HEK293 (cell line): ENCODE data around the gene CD302.

Source experiments
- CTCF ChIA-PET: fragments of 350-600 bp; formaldehyde crosslinking; extraction: SDS; loops from one replicate; lab custom pipeline; 2021; ENCODE audit warnings: antibody characterized with exemption; lab: Yijun Ruan, JAX
- POLR2A ChIA-PET: fragments of 300-600 bp; formaldehyde crosslinking; extraction: SDS; loops from one replicate; lab custom pipeline; 2020; ENCODE audit warnings: antibody characterized with exemption, inconsistent platforms; lab: Yijun Ruan, JAX
- H3K27ac ChIP-seq: fragments of 200-500 bp; sonication (Bioruptor generic); 2 replicates; pipeline ENCODE4 v1.5.1; 2014; ENCODE audit warnings: low read depth, low read length, control low read depth, inconsistent platforms; ENCODE audit errors: extremely low read depth
- H3K36me3 ChIP-seq, 2 experiments: fragments of 200-500 bp in 1 of 2; sonication (Bioruptor generic) in 1 of 2; 1 replicate in 1 of 2; 2 replicates in 1 of 2; pipeline ENCODE4 v1.5.1; 2014 to 2017; ENCODE audit warnings: inconsistent platforms in 2 of 2, low read length in 2 of 2; ENCODE audit not compliant: control insufficient read depth in 2 of 2, insufficient read depth in 1 of 2
- H3K4me1 ChIP-seq: fragments of 200-500 bp; sonication (Bioruptor generic); 2 replicates; pipeline ENCODE4 v1.5.1; 2014; ENCODE audit warnings: mild to moderate bottlenecking, low read length, inconsistent platforms; ENCODE audit not compliant: control insufficient read depth, insufficient read depth
- H3K4me3 ChIP-seq: 2 replicates; pipeline ENCODE4 v1.5.1; 2011; ENCODE audit warnings: low read depth, mild to moderate bottlenecking, control low read depth, low read length, moderate library complexity
- H3K9me3 ChIP-seq: fragments of 200-500 bp; sonication (Bioruptor generic); 2 replicates; pipeline ENCODE4 v1.5.1; 2014; ENCODE audit warnings: low read depth, low read length, inconsistent platforms; ENCODE audit not compliant: control insufficient read depth, insufficient read depth
- PRDM1 ChIP-seq: fragments of 450-650 bp; formaldehyde crosslinking; IDR thresholded peaks from 2 replicates; pipeline ENCODE4; 2016; ENCODE audit warnings: missing biosample characterization, missing genetic modification characterization
- ZBTB1 ChIP-seq: fragments of 450-650 bp; formaldehyde crosslinking; IDR thresholded peaks from 2 replicates; pipeline ENCODE4 v1.5.1; 2016; ENCODE audit warnings: missing biosample characterization, missing genetic modification characterization
- ZNF140 ChIP-seq: fragments of 450-650 bp; formaldehyde crosslinking; IDR thresholded peaks from 2 replicates; pipeline ENCODE4 v1.5.1; 2016; ENCODE audit warnings: missing biosample characterization, missing genetic modification characterization
- ZNF16 ChIP-seq: fragments of 450-650 bp; formaldehyde crosslinking; IDR thresholded peaks from 2 replicates; pipeline ENCODE4 v1.5.1; 2016; ENCODE audit warnings: low read depth, missing biosample characterization, missing genetic modification characterization
- ZNF2 ChIP-seq: fragments of 450-650 bp; formaldehyde crosslinking; IDR thresholded peaks from 2 replicates; pipeline ENCODE4 v1.5.1; 2016; ENCODE audit warnings: missing biosample characterization, missing genetic modification characterization
- ZNF426 ChIP-seq: fragments of 450-650 bp; formaldehyde crosslinking; IDR thresholded peaks from 2 replicates; pipeline ENCODE4 v1.5.1; 2017; ENCODE audit warnings: missing biosample characterization, missing genetic modification characterization, mild to moderate bottlenecking, inconsistent platforms, moderate library complexity
- ZNF555 ChIP-seq: fragments of 450-650 bp; formaldehyde crosslinking; conservative IDR thresholded peaks from 2 replicates; pipeline ENCODE4 v1.5.1; 2017; ENCODE audit warnings: missing biosample characterization, mild to moderate bottlenecking, missing genetic modification characterization, inconsistent platforms
- ZNF571 ChIP-seq: fragments of 450-650 bp; formaldehyde crosslinking; IDR thresholded peaks from 2 replicates; pipeline ENCODE4 v1.5.0; 2017; ENCODE audit warnings: missing biosample characterization, missing genetic modification characterization
- ZNF585B ChIP-seq: fragments of 450-650 bp; formaldehyde crosslinking; IDR thresholded peaks from 2 replicates; pipeline ENCODE4 v1.5.1; 2016; ENCODE audit warnings: missing biosample characterization, missing genetic modification characterization
- ZNF660 ChIP-seq: fragments of 450-650 bp; IDR thresholded peaks from 2 replicates; pipeline ENCODE4 v1.5.1; 2018; ENCODE audit warnings: missing biosample characterization, mild to moderate bottlenecking, missing genetic modification characterization
- ZNF791 ChIP-seq: fragments of 450-650 bp; formaldehyde crosslinking; IDR thresholded peaks from 2 replicates; pipeline ENCODE4 v1.5.1; 2016; ENCODE audit warnings: missing biosample characterization, missing genetic modification characterization
- ZSCAN18 ChIP-seq: fragments of 450-650 bp; formaldehyde crosslinking; IDR thresholded peaks from 2 replicates; pipeline ENCODE4 v1.5.1; 2016; ENCODE audit warnings: missing biosample characterization, missing genetic modification characterization
- TF ChIP-seq, protein P1 (sequence below): fragments of 450-650 bp; formaldehyde crosslinking; IDR thresholded peaks from 2 replicates; pipeline ENCODE4 v1.5.1; 2016; ENCODE audit warnings: missing biosample characterization, missing genetic modification characterization, borderline replicate concordance
- TF ChIP-seq, protein P2 (sequence below): fragments of 450-650 bp; formaldehyde crosslinking; IDR thresholded peaks from 2 replicates; pipeline ENCODE4 v1.5.1; 2016; ENCODE audit warnings: missing biosample characterization, missing genetic modification characterization
- TF ChIP-seq, protein P3 (sequence below): fragments of 450-650 bp; formaldehyde crosslinking; IDR thresholded peaks from 2 replicates; pipeline ENCODE4 v1.5.1; 2016; ENCODE audit warnings: missing biosample characterization, missing genetic modification characterization, low read depth

CD302 gene

GRCh38 chr2:159798376-159798725 is 343 bp upstream of the CD302 start:
- H3K4me1 ChIP-seq, result peaks cover 9% of the 10 kb centered on the region; the same call in 1 of the 2 replicates

DNA sequence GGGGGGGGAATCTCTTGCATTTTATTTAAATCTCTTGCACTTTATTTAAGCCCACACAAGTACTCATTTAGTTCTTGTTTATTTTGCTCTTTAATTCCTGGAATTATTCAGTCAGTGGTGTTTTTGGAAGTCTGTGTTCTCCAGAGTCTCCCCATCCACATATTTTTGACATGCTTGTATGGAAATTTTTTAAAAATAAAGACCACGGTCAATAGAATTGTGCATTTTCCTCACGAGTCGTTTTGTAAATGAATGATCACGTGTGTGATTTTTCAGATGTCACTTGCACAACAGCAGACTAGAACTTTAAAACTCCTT is 824 bp downstream of the CD302 start:
- TF ChIP-seq ZBTB1 (tag by site-specific recombination), result no peak
- TF ChIP-seq ZNF660 (tag by site-specific recombination), result 0 out of 2 replicates have a peak, but pooled peaks have one; percentile 11
- TF ChIP-seq, protein P1, sequence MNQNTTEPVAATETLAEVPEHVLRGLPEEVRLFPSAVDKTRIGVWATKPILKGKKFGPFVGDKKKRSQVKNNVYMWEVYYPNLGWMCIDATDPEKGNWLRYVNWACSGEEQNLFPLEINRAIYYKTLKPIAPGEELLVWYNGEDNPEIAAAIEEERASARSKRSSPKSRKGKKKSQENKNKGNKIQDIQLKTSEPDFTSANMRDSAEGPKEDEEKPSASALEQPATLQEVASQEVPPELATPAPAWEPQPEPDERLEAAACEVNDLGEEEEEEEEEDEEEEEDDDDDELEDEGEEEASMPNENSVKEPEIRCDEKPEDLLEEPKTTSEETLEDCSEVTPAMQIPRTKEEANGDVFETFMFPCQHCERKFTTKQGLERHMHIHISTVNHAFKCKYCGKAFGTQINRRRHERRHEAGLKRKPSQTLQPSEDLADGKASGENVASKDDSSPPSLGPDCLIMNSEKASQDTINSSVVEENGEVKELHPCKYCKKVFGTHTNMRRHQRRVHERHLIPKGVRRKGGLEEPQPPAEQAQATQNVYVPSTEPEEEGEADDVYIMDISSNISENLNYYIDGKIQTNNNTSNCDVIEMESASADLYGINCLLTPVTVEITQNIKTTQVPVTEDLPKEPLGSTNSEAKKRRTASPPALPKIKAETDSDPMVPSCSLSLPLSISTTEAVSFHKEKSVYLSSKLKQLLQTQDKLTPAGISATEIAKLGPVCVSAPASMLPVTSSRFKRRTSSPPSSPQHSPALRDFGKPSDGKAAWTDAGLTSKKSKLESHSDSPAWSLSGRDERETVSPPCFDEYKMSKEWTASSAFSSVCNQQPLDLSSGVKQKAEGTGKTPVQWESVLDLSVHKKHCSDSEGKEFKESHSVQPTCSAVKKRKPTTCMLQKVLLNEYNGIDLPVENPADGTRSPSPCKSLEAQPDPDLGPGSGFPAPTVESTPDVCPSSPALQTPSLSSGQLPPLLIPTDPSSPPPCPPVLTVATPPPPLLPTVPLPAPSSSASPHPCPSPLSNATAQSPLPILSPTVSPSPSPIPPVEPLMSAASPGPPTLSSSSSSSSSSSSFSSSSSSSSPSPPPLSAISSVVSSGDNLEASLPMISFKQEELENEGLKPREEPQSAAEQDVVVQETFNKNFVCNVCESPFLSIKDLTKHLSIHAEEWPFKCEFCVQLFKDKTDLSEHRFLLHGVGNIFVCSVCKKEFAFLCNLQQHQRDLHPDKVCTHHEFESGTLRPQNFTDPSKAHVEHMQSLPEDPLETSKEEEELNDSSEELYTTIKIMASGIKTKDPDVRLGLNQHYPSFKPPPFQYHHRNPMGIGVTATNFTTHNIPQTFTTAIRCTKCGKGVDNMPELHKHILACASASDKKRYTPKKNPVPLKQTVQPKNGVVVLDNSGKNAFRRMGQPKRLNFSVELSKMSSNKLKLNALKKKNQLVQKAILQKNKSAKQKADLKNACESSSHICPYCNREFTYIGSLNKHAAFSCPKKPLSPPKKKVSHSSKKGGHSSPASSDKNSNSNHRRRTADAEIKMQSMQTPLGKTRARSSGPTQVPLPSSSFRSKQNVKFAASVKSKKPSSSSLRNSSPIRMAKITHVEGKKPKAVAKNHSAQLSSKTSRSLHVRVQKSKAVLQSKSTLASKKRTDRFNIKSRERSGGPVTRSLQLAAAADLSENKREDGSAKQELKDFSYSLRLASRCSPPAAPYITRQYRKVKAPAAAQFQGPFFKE (tag by site-specific recombination), result no peak
- TF ChIP-seq ZSCAN18, result no peak
- 0 out of 2 replicates have a peak overlapping the region, but pooled peaks have one; percentile 63 for H3K27ac ChIP-seq
- H3K4me3 ChIP-seq, result peak overlapping the region; percentile 63
- H3K4me1 ChIP-seq, result peaks cover 9% of the 10 kb centered on the region; the same call in 1 of the 2 replicates
- CTCF ChIA-PET, result no interaction called here
- no peaks in the 10 kb centered on the region for H3K9me3 ChIP-seq
- POLR2A ChIA-PET, result interaction anchor here (0.6 kb wide), 1 partner anchor 67 kb away, joined by 7 read pairs; no protein-coding TSS in a partner anchor
- no peaks in the 10 kb centered on the region for H3K36me3 ChIP-seq

More at GRCh38 chr2:159798376-159798725, 343 bp upstream of the CD302 start:
- H3K36me3 ChIP-seq, result no peaks in the 10 kb centered on the region
- CTCF ChIA-PET, result interaction anchor here (0.6 to 0.7 kb wide), 2 partner anchors 42 to 142 kb away, joined by 3 read pairs; no protein-coding TSS in a partner anchor
- TF ChIP-seq, protein P2, sequence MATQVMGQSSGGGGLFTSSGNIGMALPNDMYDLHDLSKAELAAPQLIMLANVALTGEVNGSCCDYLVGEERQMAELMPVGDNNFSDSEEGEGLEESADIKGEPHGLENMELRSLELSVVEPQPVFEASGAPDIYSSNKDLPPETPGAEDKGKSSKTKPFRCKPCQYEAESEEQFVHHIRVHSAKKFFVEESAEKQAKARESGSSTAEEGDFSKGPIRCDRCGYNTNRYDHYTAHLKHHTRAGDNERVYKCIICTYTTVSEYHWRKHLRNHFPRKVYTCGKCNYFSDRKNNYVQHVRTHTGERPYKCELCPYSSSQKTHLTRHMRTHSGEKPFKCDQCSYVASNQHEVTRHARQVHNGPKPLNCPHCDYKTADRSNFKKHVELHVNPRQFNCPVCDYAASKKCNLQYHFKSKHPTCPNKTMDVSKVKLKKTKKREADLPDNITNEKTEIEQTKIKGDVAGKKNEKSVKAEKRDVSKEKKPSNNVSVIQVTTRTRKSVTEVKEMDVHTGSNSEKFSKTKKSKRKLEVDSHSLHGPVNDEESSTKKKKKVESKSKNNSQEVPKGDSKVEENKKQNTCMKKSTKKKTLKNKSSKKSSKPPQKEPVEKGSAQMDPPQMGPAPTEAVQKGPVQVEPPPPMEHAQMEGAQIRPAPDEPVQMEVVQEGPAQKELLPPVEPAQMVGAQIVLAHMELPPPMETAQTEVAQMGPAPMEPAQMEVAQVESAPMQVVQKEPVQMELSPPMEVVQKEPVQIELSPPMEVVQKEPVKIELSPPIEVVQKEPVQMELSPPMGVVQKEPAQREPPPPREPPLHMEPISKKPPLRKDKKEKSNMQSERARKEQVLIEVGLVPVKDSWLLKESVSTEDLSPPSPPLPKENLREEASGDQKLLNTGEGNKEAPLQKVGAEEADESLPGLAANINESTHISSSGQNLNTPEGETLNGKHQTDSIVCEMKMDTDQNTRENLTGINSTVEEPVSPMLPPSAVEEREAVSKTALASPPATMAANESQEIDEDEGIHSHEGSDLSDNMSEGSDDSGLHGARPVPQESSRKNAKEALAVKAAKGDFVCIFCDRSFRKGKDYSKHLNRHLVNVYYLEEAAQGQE (tag by site-specific recombination), result no peak
- no peak for TF ChIP-seq ZNF426 (tag by site-specific recombination)
- TF ChIP-seq ZNF16, result no peak
- no peak for TF ChIP-seq ZNF2 (tag by site-specific recombination)
- no peak for TF ChIP-seq ZNF585B (tag by site-specific recombination)
- no peak for TF ChIP-seq ZNF555 (tag by site-specific recombination)
- TF ChIP-seq ZNF140, result no peak
- no peak for TF ChIP-seq ZNF571 (tag by site-specific recombination)
- no peak for TF ChIP-seq PRDM1 (tag by site-specific recombination)
- TF ChIP-seq, protein P3, sequence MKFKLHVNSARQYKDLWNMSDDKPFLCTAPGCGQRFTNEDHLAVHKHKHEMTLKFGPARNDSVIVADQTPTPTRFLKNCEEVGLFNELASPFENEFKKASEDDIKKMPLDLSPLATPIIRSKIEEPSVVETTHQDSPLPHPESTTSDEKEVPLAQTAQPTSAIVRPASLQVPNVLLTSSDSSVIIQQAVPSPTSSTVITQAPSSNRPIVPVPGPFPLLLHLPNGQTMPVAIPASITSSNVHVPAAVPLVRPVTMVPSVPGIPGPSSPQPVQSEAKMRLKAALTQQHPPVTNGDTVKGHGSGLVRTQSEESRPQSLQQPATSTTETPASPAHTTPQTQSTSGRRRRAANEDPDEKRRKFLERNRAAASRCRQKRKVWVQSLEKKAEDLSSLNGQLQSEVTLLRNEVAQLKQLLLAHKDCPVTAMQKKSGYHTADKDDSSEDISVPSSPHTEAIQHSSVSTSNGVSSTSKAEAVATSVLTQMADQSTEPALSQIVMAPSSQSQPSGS, result no peak
- TF ChIP-seq ZNF791 (tag by site-specific recombination), result no peak
- no peaks in the 10 kb centered on the region for H3K9me3 ChIP-seq
- POLR2A ChIA-PET, result no interaction called here
- H3K4me3 ChIP-seq, result peak overlapping the region; percentile 63
- no peak overlapping the region for H3K27ac ChIP-seq
